Thoracic aorta (tissue), 2 donors: ENCODE measurements around the gene F8. TPM values are rescaled to one million over a fixed set of nuclear protein-coding genes. Genes with fewer than 3 reads are reported as not detected.
"Not testable (repeated sequence)": the region's sequence is repeated elsewhere in the genome, so short reads cannot be mapped to it uniquely, and the experiment has no call there.

Experiments
- ATAC-seq: fragments of 150-250 bp; one replicate; pipeline ENCODE4 v1.8.0; 2017; ENCODE audit warnings: low read depth; ENCODE audit not compliant: insufficient number of reproducible peaks, low FRiP score
- DNase-seq: peaks from one replicate; pipeline ENCODE4 v3.0.0-alpha.2; 2020; ENCODE audit warnings: low spot score
- H3K27ac ChIP-seq, 2 donors: fragments of 200-600 bp; sonication (generic); 1 replicate in 1 of 2; 2 replicates in 1 of 2; pipeline ENCODE4 v1.5.1; 2016; ENCODE audit warnings: mild to moderate bottlenecking in 2 of 2, moderate library complexity in 2 of 2
- H3K27me3 ChIP-seq: fragments of 200-600 bp; sonication (generic); replicated peaks from 2 replicates; pipeline ENCODE4 v1.6.0; 2016; ENCODE audit warnings: mild to moderate bottlenecking; ENCODE audit not compliant: insufficient read depth
- H3K36me3 ChIP-seq: fragments of 200-600 bp; sonication (generic); one replicate; pipeline ENCODE4 v1.5.1; 2016
- H3K4me1 ChIP-seq, 2 donors: fragments of 200-600 bp; sonication (generic); 1 replicate in 1 of 2; 2 replicates in 1 of 2; pipeline versions ENCODE4 v1.5.1 to v1.6.0; 2016; ENCODE audit warnings: low read depth in 2 of 2, mild to moderate bottlenecking in 1 of 2; ENCODE audit not compliant: control insufficient read depth in 1 of 2
- H3K4me3 ChIP-seq: fragments of 200-600 bp; sonication (generic); 2 replicates; pipeline ENCODE4 v1.5.1; 2016; ENCODE audit warnings: mild to moderate bottlenecking
- H3K9me3 ChIP-seq: fragments of 200-600 bp; sonication (generic); 2 replicates; pipeline ENCODE4 v1.5.1; 2016
- CTCF ChIP-seq: fragments of 200-600 bp; sonication (generic); IDR thresholded peaks from one replicate; pipeline ENCODE4 v1.5.1; 2019; ENCODE audit warnings: antibody characterized with exemption
- total RNA-seq, 2 donors: library from RNA; depleted of rRNA; stranded (reverse); fragments of >200 nt; gene quantifications; one replicate each; pipeline versions ENCODE4 v1.1.0 to v1.2.3, GENCODE V29; 2016

The F8 gene
- total RNA-seq, 2 donors from 2014 or later, result 7.7 to 18.1 TPM

GRCh38 chrX:154885057-154885456, 137.5 kb downstream of the F8 start:
- ATAC-seq, H3K4me1 ChIP-seq, H3K4me3 ChIP-seq, DNase-seq, H3K27me3 ChIP-seq, H3K27ac ChIP-seq, H3K9me3 ChIP-seq, H3K36me3 ChIP-seq: not testable (repeated sequence)

- not testable (repeated sequence) for H3K4me3 ChIP-seq, ATAC-seq, H3K36me3 ChIP-seq, H3K27ac ChIP-seq, H3K9me3 ChIP-seq, H3K27me3 ChIP-seq, DNase-seq, H3K4me1 ChIP-seq
Measured at GRCh38 chrX:154884069-154884468, 138.5 kb downstream of the F8 start.

GRCh38 chrX:154873329-154873728, 149.2 kb downstream of the F8 start:
- no peak for TF ChIP-seq CTCF

GRCh38 chrX:154868522-154868921, 154.0 kb downstream of the F8 start:
- H3K4me3 ChIP-seq, H3K36me3 ChIP-seq, H3K27me3 ChIP-seq, DNase-seq, H3K4me1 ChIP-seq, H3K27ac ChIP-seq, H3K9me3 ChIP-seq, ATAC-seq: not testable (repeated sequence)

More at GRCh38 chrX:154873329-154873728, 149.2 kb downstream of the F8 start:
- DNase-seq, result no peak
- Histone ChIP-seq H3K36me3 (no peaks in the 10 kb centered on the region), H3K4me3 (no peak overlapping the region), H3K9me3 (no peaks in the 10 kb centered on the region), H3K27me3 (no peaks in the 10 kb centered on the region), H3K4me1 (no peaks in the 10 kb centered on the region), H3K27ac (no peak overlapping the region)
- no peak for ATAC-seq

GRCh38 chrX:154855256-154855655, 167.3 kb downstream of the F8 start:
- TF ChIP-seq CTCF, result no peak
- H3K9me3 ChIP-seq, result no peaks in the 10 kb centered on the region
- H3K36me3 ChIP-seq, result no peaks in the 10 kb centered on the region
- H3K4me1 ChIP-seq, result no peaks in the 10 kb centered on the region
- no peak overlapping the region for H3K27ac ChIP-seq
- no peak overlapping the region for H3K4me3 ChIP-seq
- H3K27me3 ChIP-seq, result no peaks in the 10 kb centered on the region
- DNase-seq, result no peak
- ATAC-seq, result no peak

- TF ChIP-seq CTCF, result no peak
- no peaks in the 10 kb centered on the region for H3K27me3 ChIP-seq
- DNase-seq, result no peak
- H3K9me3 ChIP-seq, result no peaks in the 10 kb centered on the region
- H3K27ac ChIP-seq, result no peak overlapping the region
- H3K4me1 ChIP-seq, result no peaks in the 10 kb centered on the region
- H3K4me3 ChIP-seq, result no peak overlapping the region
- H3K36me3 ChIP-seq, result no peaks in the 10 kb centered on the region
- no peak for ATAC-seq
Measured at GRCh38 chrX:154850957-154851611, 171.4 kb downstream of the F8 start.

GRCh38 chrX:154840856-154841255, 181.7 kb downstream of the F8 start:
- H3K4me1 ChIP-seq, result no peaks in the 10 kb centered on the region
- peak; percentile 24 for TF ChIP-seq CTCF
- no peak overlapping the region for H3K27ac ChIP-seq
- no peaks in the 10 kb centered on the region for H3K9me3 ChIP-seq
- H3K4me3 ChIP-seq, result no peak overlapping the region
- H3K27me3 ChIP-seq, result no peaks in the 10 kb centered on the region
- DNase-seq, result no peak
- no peak for ATAC-seq
- no peaks in the 10 kb centered on the region for H3K36me3 ChIP-seq
